K562 (cell line): ENCODE measurements around the gene ERAP2. TPM values are rescaled to one million over a fixed set of nuclear protein-coding genes. Genes with fewer than 3 reads are reported as not detected.

Experiments used
- BCOR ChIP-seq: fragments of 450-650 bp; IDR thresholded peaks from 2 replicates; pipeline ENCODE4 v1.6.1; 2016
- CBFA2T2 ChIP-seq: fragments of 450-650 bp; conservative IDR thresholded peaks from 2 replicates; pipeline ENCODE4 v1.6.1; 2017; ENCODE audit warnings: mild to moderate bottlenecking
- CXXC5 ChIP-seq: fragments of 250-450 bp; sonication (Bioruptor Pico); IDR thresholded peaks from 2 replicates; pipeline ENCODE4 v1.8.0; 2022; ENCODE audit warnings: inconsistent platforms, mild to moderate bottlenecking, moderate library complexity
- EP400 ChIP-seq: fragments of 450-650 bp; IDR thresholded peaks from 2 replicates; pipeline ENCODE4 v1.6.1; 2017; ENCODE audit warnings: antibody characterized with exemption, mild to moderate bottlenecking, moderate library complexity
- ETV1 ChIP-seq: fragments of 450-650 bp; conservative IDR thresholded peaks from 2 replicates; pipeline ENCODE4 v1.6.1; 2016; ENCODE audit warnings: missing genetic modification characterization, control low read depth, low read depth, missing compliant biosample characterization
- GABPB1 ChIP-seq: sonication (generic); formaldehyde crosslinking; IDR thresholded peaks from 2 replicates; pipeline ENCODE4 v1.8.0; 2022; ENCODE audit warnings: mild to moderate bottlenecking, missing genetic modification reagents
- GATAD2A ChIP-seq: fragments of 450-650 bp; IDR thresholded peaks from 2 replicates; pipeline ENCODE4 v1.6.1; 2017
- MAX ChIP-seq: sonication (generic); formaldehyde crosslinking; IDR thresholded peaks from 2 replicates; pipeline ENCODE4 v1.9.0; 2022; ENCODE audit warnings: mild to moderate bottlenecking, missing genetic modification reagents
- NCOR1 ChIP-seq: fragments of 450-650 bp; IDR thresholded peaks from 2 replicates; pipeline ENCODE4 v1.6.1; 2016; ENCODE audit warnings: mild to moderate bottlenecking, moderate library complexity
- NKRF ChIP-seq: fragments of 450-650 bp; IDR thresholded peaks from 2 replicates; pipeline ENCODE4 v1.6.1; 2016; ENCODE audit warnings: borderline replicate concordance
- RBM25 ChIP-seq: fragments of 200-400 bp; formaldehyde crosslinking; IDR thresholded peaks from 2 replicates; pipeline ENCODE4 v1.6.1; 2018; ENCODE audit warnings: low read length, low read depth, moderate library complexity; ENCODE audit not compliant: severe bottlenecking
- SMARCA4 ChIP-seq: fragments of 450-650 bp; IDR thresholded peaks from 2 replicates; pipeline ENCODE4 v1.6.1; 2016
- TAF15 ChIP-seq: fragments of 200-400 bp; formaldehyde crosslinking; IDR thresholded peaks from 2 replicates; pipeline ENCODE4 v1.6.1; 2017; ENCODE audit warnings: mild to moderate bottlenecking, low read depth, low read length, moderate library complexity
- VEZF1 ChIP-seq: fragments of 200-800 bp; sonication (Bioruptor generic); IDR thresholded peaks from 2 replicates; pipeline ENCODE4 v1.6.1; 2017; ENCODE audit warnings: missing genetic modification characterization, missing compliant biosample characterization
- XRCC5 ChIP-seq: fragments of 200-400 bp; formaldehyde crosslinking; IDR thresholded peaks from 2 replicates; pipeline ENCODE4 v1.6.1; 2017; ENCODE audit warnings: low read depth, mild to moderate bottlenecking, low read length
- ZEB2 ChIP-seq: fragments of 450-650 bp; IDR thresholded peaks from 2 replicates; pipeline ENCODE4 v1.6.1; 2016
- ZFX ChIP-seq: sonication (generic); formaldehyde crosslinking; IDR thresholded peaks from 2 replicates; pipeline ENCODE4 v1.8.0; 2022; ENCODE audit warnings: mild to moderate bottlenecking, missing genetic modification reagents, moderate library complexity
- ZHX1 ChIP-seq: fragments of 150-350 bp; conservative IDR thresholded peaks from 2 replicates; pipeline ENCODE4 v1.6.1; 2014; ENCODE audit warnings: low read length
- ZNF232 ChIP-seq: sonication (generic); formaldehyde crosslinking; IDR thresholded peaks from 2 replicates; pipeline ENCODE4 v1.8.0; 2022; ENCODE audit warnings: mild to moderate bottlenecking, missing genetic modification reagents
- ZNF24 ChIP-seq: fragments of 450-650 bp; IDR thresholded peaks from 2 replicates; pipeline ENCODE4 v1.6.1; 2016
- ZNF395 ChIP-seq: fragments of 200-800 bp; sonication (Bioruptor generic); IDR thresholded peaks from 2 replicates; pipeline ENCODE4 v1.6.1; 2017; ENCODE audit warnings: missing genetic modification characterization, missing compliant biosample characterization
- polyA plus RNA-seq, 8 experiments: library from polyadenylated mRNA; depleted of rRNA in 4 of 8; stranded (reverse) in 5 of 8; unstranded in 3 of 8; fragments of >200 nt; fragmentation: Nextera tagmentation in 2 of 8; fragmentation: Illumina TruSeq in 1 of 8; extraction: Ambion mirVana in 2 of 8; extraction: Trizol in 1 of 8; gene quantifications; 2 replicates each; pipeline versions ENCODE4 v1.2.1 to v1.2.3, GENCODE V29; 2011 to 2014; ENCODE audit warnings: inconsistent platforms in 1 of 8, missing spikeins in 1 of 8
- total RNA-seq, 7 experiments: library from RNA; depleted of rRNA in 6 of 7; stranded (reverse); fragments of >200 nt in 6 of 7; fragmentation: Illumina TruSeq in 2 of 7; extraction: Trizol in 2 of 7; gene quantifications; 2 replicates each; pipeline versions ENCODE4 v1.2.1 to v1.2.3, GENCODE V29; 2011 to 2021; ENCODE audit warnings: low replicate concordance in 1 of 7

Gene ERAP2
- total and polyA plus RNA-seq, 9 of the 15 experiments (the other 6 are each of a cell fraction or from before 2014, with no cell fraction given): 0.93 to 4.0 (median 2.1) TPM

GRCh38 chr5:96934708-96935558 is 58.6 kb downstream of the ERAP2 start (continued):
- peak; percentile 87 for TF ChIP-seq ETV1 (tag)
- peak; percentile 82; the same call in 1 of the 2 replicates for TF ChIP-seq ZNF395 (CRISPR knock-in tag)
- no peak for TF ChIP-seq RBM25
- TF ChIP-seq CXXC5 (CRISPR knock-in tag): peak; percentile 92
- TF ChIP-seq NKRF: peak; percentile 41; the same call in 1 of the 2 replicates
- TF ChIP-seq GABPB1 (CRISPR knock-in tag): peak; percentile 78
- peak; percentile 44; the same call in 1 of the 2 replicates for TF ChIP-seq MAX (CRISPR knock-in tag)
- TF ChIP-seq VEZF1 (CRISPR knock-in tag): peak; percentile 84
- TF ChIP-seq TAF15: 0 out of 2 replicates have a peak, but pooled peaks have one; percentile 9
- TF ChIP-seq ZNF24: 0 out of 2 replicates have a peak, but pooled peaks have one; percentile 6
- peak; percentile 83 for TF ChIP-seq EP400
- peak; percentile 51 for TF ChIP-seq SMARCA4
- peak; percentile 14; the same call in 1 of the 2 replicates for TF ChIP-seq ZEB2
- TF ChIP-seq XRCC5: peak; percentile 95
- TF ChIP-seq BCOR: peak; percentile 48; the same call in 1 of the 2 replicates
- TF ChIP-seq ZNF232 (CRISPR knock-in tag): peak; percentile 17; the same call in 1 of the 2 replicates
- peak; percentile 68; the same call in 1 of the 2 replicates for TF ChIP-seq GATAD2A
- no peak for TF ChIP-seq NCOR1
- TF ChIP-seq CBFA2T2: 0 out of 2 replicates have a peak, but pooled peaks have one; percentile 6
- 0 out of 2 replicates have a peak, but pooled peaks have one; percentile 42 for TF ChIP-seq ZHX1
- TF ChIP-seq ZFX (CRISPR knock-in tag): peak; percentile 96
